Umbilical cord (tissue), 2 donors: ENCODE measurements around the gene HS1BP3. TPM values are rescaled to one million over a fixed set of nuclear protein-coding genes. Genes with fewer than 3 reads are reported as not detected.
A peak's percentile ranks its signal among the peaks of the same experiment; 100 is the strongest.

Source experiments
- DNase-seq: peaks from one replicate; pipeline ENCODE4 v3.0.0-alpha.2; 2015; ENCODE audit warnings: low spot score
- total RNA-seq: library from RNA; depleted of rRNA; stranded (reverse); fragments of >200 nt; gene quantifications from one replicate; pipeline ENCODE4 v1.2.3, GENCODE V29; 2014; ENCODE audit warnings: low replicate concordance; ENCODE audit not compliant: insufficient read depth

HS1BP3 gene
- total RNA-seq, 1 donor from 2014 or later = 18.5 TPM

DNA sequence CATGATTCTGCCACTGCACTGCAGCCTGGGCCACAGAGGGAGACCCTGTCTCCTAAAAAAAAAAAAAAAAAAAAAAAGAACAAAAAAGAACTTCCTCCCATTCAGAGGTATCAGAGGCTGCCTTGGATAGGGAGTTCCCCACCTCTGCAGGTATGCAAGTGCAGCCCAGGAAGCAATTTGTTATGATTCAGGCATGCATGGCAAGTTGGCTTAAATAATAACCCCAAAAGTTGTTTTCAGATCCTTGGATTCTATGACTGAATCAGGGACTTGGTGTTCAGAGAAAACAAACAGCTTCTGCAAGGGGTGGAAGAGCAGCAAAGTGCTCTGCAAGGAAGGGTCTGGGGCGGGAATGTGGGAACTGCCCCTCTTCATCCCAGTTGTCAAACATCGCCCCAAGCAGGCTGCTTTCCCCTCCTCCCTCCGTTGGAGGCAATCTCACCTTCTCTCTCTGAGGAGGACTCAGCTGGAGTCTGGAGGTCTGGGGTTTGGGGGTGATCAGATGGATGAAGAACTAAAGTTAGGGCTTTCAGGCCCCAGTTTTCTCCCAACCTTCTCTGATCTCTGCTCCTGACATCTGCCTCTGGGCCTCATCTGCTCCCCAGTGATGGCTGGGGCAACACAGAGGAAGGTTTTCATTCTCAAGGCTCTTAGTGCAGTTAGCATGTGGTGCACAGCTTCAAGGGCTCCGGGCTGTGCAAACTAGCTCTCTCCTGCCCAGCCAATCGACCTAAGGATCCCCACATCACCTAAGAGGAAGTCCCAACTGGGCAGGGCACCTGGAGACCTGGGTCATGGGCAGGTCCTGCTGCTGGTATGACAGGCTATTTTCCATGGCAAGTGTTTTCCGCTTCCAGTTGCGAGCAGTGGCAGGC is 12.5 kb upstream of the HS1BP3 start:
- no peak for DNase-seq

DNA sequence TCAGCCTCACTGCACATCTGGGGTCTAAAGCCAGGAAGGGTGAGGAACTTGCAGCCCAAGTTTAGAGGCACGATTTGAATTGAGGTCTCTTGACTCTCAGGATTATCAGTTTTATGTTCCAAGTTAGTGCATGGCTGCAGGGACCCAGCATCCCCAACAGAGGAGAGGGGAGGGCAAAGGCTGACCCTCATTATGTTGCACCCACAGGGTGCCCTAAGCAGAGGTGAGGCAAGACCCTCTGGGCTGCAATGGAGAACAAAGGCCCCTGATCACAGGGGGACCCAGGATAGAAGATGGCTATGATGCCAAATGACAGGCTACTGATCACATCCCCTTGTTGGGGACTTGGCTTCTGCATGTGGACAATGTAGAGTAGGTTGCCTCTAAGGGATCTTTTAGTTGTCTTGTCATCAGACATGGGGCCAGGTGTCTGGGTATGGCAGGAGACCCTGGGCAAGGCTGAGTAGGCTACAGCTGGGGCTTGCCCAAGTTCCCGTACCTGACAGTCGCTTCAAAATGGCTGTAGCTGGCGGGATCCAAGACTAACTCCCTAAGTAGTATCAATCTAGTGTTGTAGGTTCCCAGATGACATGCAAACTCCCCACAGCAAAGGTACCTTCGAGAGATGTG is 11.5 kb upstream of the HS1BP3 start:
- no peak for DNase-seq

DNA sequence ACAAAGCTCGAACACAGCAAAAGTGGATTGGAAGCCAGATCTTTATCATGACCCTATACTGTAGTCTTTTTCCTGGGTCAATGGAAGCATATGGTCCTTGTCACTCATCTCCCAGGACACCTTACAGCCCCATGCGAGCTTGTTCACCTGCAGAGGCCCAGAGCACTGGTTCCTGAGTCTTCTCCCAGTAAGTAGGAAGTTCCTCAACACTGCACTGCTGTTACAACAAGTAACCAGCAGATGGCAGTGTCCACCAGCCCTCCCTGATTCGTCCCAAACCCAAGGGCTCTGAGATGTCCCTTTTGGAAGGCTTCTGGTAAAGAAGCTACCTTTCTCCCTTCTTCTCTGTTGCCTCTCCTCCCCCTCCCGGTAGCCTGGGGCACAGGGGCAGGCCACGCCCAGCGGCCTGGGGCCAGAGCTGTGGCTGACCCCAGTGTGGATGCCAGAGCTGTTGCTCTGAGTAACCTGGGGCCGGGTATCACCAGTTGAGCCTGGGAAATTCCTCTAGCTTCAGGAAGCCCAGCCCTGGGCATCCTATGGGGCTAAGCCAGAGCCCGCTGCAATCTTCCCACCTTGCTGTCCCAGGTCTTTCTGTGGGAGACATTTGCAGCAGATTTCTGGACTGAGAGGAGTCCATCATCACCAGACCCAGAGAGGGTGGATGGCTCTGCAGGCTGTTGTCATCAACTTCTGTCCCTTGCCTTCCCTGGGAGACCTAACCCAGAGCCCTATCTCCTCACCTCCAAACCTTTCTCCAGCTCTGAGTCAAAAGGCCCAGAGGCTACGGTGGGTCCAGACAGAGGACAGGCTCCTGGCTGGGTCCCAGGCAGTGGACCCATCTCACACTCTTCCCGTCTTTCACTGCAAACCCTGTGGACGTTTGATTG is 10.8 kb upstream of the HS1BP3 start:
- DNase-seq = peak; percentile 78

DNA sequence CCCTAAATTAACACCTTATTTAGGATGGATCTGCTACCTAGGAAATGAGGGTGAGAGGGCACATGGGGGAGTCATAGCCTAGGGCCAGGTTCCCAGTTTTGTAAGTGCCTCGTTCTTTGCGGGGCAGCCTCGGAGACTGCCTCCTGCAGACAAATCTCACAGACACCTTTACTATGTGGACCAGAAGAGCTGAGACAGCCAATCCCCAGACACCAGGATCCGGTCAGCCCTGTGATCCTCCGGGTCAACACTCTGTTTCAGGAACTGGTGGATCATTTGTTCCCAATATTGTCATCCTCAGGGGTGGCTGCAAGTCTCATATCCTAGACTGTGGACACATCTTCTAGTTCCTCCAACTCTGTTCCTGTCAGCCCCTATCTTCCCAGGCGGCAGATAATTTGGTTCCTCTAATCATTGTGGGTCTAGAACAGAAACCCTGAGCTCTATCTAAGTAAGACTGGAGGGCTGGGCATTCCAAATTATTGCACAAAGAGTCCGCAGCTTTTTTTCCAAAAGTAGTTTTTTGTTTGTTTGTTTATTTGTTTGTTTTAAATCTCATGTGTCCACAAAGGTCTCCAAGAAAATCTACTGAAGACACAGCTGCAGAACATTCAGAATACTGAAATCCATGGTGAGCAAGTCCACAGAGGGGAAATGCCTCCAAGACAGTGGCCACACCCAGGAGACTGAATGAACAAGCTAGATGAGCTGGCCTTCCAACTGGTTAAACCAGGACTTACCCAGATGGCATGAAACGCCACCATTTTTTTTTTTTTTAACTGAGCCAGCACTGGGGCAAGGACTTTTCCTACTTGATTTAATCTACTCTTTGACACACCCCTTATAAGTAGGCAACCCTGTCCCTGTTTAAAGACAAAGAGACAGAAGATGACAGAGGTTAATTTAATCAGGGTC is 9.9 kb upstream of the HS1BP3 start:
- DNase-seq = no peak

- no peak for DNase-seq
These were observed 6.8 kb upstream of the HS1BP3 start for GRCh38 chr2:20657522-20658235.

GRCh38 chr2:20656561-20656960 is 5.7 kb upstream of the HS1BP3 start:
- no peak for DNase-seq

- no peak for DNase-seq
These were observed 3.6 kb upstream of the HS1BP3 start for GRCh38 chr2:20654535-20654813.

DNA sequence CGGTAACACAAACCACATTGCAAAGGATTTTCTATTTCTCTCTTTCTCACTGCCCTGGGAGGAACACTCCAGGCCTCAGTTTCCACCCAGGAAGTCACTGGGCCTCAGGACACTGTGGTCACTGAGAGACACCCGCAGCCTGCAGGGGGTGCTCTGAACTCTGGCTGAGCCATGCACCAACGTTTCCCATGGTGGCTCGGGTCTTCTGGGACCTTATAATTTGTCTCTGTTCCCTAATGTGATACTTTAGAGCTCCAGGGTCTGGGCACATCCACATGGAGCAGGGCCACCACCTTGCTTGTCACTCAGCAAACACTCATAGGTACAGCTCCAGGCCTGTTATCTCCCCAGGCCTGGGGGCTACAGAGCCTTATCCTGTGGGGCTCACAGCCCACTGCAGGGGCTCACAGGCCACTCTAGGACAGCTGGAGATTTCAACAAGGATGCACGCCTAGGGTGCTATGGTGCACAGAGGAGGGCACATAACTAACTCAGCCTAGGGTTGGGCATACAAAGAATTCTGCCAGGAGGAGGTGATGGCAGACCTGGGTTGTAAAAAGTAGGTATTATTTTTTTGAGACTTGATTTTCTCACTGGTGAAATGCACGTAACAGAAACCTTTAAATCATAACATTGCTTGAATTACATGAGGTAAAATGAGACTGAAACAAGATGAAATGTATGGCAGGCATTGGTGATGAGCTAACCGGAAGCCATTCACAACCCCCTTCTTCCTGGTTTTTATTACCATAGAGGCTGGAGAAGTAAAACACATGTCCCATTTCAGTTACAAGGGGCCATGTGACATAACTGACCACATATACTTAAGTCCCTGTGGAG is 3.0 kb upstream of the HS1BP3 start:
- DNase-seq = no peak

- no peak for DNase-seq
These were observed 2.0 kb upstream of the HS1BP3 start for GRCh38 chr2:20652673-20653575.

GRCh38 chr2:20652141-20652540 is 1.2 kb upstream of the HS1BP3 start:
- DNase-seq = no peak

DNA sequence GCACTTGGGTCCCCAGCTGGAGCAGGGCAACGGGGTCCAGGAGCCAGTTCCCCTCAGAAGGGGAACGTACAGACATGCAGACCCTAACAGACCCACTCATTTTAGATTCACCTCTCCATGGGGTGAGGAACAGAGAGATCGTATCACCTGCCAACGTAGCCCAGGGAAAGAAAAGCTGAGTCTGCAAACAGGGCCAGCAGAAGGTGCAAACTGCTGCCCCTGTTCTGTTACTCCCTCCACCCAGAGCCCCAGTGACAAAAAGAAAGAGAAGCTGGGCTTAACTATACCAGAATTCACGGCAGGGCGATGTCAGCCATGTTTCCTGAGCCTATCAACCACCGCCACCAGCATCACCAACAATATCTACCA is 817 bp upstream of the HS1BP3 start:
- no peak for DNase-seq

DNA sequence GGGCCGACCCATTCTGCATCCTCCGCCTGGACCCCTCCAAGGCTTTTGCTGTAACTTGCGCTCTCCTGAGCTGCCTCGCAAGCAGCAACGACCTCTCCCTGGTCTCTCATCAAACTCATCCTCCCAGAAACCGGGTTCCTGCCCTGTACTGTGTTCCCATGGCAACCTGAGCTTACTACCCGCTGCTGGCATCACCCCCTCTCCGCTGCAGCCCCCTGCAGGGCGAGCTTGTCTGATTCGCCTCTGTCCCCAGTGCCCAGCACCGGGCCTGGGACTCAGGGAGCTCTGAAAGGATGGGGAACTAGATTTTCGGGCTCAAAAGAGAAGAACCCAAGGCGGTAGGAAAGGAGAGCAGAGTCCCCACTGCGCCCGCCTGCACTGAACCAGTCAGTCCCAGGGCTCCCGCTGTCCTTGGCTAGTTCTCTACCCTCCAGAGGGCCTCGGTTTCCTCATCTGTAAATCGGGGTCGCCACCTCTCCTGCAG is 463 bp downstream of the HS1BP3 start:
- DNase-seq = peak; percentile 61

DNA sequence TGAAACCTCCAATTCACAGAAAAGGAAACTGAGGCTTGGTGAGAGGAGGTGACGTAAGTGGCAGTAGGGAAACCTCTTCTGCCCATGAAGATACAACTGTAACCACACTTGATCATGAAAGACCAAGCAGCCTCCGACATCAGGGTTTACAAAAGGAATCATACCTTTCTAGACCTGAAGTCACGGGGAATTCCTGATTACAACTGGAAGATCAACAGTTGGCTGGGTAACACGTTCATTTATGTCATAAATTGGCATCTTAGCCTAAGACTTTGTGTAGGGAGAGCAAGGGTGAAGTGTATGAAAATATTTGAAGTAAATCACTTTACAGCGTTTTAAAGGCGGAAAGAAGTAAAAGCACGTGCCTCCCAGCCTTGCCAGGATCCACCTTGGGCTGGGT is 922 bp downstream of the HS1BP3 start:
- no peak for DNase-seq

- no peak for DNase-seq
These were observed 1.3 kb downstream of the HS1BP3 start for GRCh38 chr2:20649576-20649975.

DNA sequence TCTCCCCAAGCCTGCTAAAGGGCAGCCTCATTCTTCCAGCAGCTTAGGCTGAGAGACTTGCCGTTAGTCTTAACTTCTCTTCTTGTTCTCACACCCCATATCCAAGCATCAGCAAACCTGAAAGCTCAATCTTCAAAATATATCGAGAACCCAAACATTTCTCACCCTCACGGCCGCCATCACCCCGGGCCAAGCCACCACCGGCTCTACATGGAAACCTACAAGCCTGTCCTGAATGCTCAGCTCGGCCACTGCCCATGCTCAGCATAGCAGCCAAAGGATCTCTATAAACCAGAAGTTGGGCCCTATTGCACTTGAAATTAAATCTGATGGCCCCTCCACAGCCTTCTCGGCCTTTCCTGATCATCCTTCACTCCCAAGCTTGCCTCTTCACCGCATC is 2.1 kb downstream of the HS1BP3 start:
- no peak for DNase-seq

- no peak for DNase-seq
These were observed 2.7 kb downstream of the HS1BP3 start for GRCh38 chr2:20648206-20648605.

GRCh38 chr2:20647738-20648137 is 3.2 kb downstream of the HS1BP3 start:
- DNase-seq = no peak

- DNase-seq = no peak
These were observed 3.7 kb downstream of the HS1BP3 start for GRCh38 chr2:20647211-20647610.

DNA sequence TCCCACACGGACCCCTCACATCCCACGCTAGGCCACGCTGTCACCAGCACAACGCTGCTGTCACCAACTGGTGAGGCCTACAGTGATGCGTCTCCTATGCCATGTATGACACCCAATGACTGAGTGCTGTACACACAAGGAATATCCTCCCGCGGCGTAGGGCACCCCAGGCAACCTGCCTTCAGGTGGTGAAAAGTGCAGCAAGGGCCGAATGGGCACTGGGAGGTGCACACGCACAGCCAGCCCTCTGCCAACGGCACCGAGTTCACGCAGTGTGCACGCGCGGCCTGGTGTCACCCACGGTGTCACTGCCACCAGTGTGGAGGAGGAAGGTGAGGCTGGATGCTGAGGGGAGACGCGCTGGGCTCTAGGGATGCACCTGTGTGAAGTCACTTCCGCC is 4.5 kb downstream of the HS1BP3 start:
- DNase-seq = no peak
